ENCODE measurements around the gene L3MBTL3.
"Not testable (repeated sequence)": the region's sequence is repeated elsewhere in the genome, so short reads cannot be mapped to it uniquely, and the experiment has no call there.

The L3MBTL3 gene

DNA sequence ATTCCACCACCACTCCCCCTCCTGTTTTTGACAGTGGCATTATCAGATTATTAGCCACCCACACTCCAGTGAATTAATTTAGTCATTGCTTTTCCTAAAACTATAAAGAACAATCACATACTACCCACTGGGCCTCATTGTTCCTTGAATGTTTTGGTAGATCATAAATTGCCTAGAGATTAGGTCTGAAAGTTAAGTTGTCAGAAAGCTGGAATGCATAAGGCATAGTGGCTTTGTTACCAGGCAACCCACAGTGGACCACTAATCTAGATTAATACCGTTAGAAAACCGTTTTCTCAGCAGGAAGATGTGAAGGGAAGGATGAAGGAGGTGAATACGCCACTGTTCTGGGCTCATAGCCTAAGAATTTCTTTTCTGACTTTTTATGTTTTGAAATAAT is 128.7 kb downstream of the L3MBTL3 start:
- no peak for DNase-seq

DNA sequence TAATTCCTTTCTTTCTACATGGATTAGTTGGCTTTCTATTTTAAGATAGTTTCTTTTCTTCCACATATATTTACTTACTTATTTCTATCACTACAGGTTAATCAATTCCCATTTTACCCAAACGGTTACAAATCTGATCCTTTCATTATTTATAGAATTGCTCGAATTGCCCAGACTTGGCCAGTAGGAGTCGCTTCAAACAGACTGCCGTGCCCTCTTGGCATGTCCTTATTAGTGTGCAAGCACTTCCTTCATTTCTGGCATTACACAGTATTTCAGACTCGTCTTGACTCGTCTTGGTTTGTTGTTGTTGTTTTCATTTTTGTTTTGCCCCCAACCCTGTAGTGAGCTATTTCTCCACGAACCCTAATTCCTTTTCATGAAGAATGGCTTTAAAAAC is 129.8 kb downstream of the L3MBTL3 start:
- peak in 1 of 2 donors; percentile 28 for DNase-seq

DNA sequence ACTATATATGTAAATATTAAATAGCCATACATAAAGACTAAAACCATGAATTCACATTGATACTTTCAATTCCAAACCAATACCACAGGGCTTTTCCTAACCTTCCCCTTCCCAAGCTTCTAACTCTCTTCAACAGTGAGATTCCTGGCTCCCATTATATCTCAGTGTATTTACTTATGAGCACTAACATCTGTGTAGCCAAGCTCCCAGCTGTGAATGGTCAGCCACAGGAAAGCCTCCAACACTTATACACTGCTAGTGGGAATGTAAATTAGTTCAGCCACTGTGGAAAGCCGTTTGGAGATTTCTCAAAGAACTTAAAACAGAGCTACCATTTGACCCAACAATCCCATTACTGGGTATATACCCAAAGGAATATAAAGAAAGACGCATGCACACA is 130.6 kb downstream of the L3MBTL3 start:
- DNase-seq: not testable (repeated sequence)

DNA sequence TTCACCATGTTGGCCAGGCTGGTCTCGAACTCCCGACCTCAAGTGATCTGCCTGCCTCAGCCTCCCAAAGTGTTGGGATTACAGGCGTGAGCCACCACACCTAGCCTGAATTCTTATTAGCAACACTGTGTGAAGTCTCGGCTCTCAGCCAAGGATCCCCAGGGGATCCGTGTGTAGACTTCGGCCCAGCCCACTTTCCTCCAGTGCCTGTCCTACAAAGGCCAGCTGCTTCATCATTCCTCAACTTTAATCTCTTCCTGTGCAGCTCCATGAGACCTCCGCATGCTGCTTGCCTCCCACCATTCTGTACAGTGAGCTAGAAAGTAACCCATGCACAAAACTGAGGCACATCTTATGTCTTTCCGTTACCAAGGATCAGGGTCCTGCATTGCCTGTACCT is 132.5 kb downstream of the L3MBTL3 start:
- no peak for DNase-seq

DNA sequence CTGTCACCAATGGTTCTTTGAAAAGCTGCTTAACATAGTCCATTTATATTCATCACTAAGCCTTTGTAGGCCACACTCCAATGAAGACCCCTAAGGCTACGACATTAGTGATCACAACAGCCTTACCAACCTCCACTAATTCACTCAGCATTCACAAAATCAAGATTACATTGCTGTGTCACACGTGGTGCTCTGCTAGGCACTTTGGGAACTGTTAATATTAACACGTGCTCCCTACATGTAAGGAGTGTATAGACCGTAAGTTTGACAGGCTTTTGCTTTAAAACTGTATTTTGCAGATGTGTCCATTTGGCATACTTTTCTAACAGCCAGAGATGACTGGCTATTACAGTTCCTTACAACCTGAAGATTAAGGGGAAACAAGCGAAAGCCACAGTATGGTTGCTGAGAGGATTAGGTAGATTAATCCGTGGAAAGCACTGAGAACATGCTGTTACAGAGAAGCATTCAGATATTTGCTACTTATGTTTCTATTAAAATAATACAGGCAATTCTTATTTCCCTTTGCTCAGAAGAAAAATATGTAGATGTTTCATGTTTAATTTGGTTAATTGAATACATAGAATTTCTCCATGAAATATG is 134.6 kb downstream of the L3MBTL3 start:
- no peak for DNase-seq

DNA sequence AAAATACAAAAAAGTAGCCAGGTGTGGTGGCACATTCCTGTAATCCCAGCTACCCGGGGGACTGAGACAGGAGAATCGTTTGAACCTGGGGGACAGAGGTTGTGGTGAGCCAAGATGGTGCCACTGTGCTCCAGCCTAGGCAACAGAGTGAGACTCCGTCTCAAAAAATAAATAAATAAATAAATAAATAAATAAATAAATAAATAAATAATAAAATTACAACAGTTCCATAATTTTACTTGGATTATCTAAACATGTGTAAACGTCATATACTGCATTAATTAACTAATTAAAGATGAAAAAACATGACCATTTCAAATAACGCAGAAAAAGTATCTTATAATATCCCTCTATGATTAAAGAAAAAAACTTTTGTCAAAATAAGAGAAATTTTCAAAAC is 138.5 kb downstream of the L3MBTL3 start:
- DNase-seq: no peak

DNA sequence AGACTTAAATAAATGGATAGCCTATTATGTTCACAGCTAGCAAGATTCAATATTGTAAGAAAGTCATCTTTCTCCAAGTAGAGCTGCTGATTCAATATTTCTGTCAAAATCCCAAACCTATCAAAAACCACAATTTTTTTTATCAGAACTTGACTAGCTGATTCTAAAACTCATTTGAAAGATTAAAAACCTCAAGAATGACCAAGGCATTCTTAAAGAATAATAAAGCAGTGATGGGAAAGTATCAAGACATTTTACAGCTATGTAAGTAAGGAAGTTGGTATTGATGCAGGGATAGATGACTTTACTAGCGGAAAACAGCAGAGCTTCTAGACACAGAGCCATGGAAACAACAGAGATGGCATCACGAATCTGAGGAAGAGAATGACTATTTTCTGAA is 139.7 kb downstream of the L3MBTL3 start:
- no peak for DNase-seq

DNA sequence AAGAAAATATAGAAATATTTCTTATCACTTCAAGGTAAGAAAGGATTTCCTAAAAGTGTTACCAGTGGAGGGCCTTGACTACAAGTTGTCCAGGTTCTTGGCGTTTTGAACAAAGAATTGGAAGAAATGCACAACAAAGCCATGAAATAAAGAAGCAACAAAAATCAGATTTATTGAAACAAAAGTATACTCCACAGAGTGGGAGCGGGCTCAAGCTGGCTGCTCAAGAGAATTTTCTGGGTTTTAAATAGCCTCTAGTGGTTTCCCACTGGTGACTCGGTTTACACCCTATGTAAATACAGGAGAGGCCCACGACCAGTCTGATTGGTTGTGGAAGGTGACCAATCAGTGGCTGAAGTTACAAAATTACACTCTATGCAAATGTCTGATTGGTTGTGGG is 140.2 kb downstream of the L3MBTL3 start:
- no peak for DNase-seq

DNA sequence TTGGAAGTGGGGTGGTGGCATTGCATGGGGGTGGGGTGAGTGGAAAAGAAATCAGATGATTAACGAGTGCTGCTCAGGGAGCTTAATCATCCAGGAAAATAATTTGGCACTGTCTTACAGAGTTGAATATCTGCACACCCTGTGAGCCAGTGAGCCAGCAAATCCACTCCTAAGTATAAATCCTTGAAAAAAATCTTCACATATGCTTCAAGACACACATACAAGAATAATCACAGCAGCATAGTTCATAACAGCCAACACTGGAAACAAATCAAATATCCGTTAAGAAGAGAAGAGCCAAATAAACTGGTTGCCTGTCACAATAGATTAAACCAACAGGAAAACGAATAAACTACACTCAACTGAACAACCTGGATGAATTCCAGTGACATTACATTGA is 141.6 kb downstream of the L3MBTL3 start:
- no peak for DNase-seq

DNA sequence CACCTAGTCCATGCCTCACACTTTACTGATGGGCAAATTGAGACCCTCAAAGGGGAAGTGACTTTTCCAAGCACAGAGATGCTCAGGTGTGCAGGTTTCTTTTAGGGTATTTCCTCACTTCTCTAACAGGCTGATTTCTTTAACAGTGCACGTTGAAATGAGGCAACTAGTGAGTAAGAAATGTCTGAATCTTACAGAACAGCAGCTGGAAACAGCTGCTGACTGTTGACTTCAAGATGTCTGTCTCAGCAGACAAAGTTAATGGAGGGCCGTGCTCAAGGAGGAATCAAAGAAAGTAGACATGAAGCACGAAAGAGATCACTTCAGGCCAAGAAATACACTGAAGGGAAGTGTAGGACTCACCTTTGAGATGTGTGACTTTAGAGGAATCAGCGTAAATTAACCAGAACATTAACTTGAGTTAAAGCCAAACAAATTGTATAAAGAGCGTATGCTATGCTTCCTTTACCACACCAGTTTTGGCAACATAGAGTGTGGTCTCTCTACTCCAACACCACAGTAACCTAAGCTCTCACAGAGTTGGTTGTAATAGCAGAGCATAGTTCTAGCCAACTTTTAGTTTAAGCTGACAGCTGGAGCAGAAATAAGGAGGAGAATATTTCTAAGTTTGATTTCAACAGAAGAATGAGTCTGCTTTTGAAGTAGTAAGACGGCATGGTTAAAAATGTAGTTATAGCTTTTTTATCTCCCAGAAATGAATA is 143.5 kb downstream of the L3MBTL3 start:
- DNase-seq: no peak

DNA sequence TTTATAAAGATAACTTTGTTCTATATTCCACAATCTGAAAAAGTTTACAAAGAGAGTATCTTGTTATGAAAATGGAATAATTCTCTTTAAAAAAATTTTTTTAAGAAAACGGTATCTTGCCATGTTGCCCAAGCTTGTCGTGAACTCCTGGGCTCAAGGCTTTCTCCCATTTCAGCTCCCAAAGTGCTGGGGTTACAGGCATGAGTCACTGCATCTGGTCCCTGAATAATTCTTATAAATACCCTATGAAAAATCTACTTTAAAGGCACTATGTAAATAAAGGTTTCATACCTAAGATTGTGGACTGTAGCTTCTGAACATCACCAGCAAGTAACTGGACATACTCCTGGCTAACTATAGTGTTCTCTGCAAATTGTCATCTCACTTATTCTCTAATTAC is 144.0 kb downstream of the L3MBTL3 start:
- no peak for DNase-seq

DNA sequence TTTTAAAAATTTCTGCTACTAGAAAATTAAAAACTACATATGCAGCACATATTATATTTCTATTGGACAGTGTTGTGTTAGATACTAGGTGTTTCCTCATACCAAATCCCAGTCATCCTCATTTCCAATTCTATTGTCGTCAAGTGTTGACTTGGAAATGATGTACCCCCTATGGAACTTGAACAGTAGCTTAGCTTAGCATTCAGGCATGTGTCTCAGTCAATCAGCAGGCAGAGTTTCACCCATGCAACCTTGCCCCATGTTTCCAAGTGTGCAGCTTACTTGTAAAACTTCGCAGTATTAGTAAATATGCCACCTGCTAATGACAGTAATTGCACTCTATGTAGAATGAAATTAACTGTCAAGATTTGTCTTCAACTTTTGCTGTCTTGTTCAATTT is 144.9 kb downstream of the L3MBTL3 start:
- no peak for DNase-seq

DNA sequence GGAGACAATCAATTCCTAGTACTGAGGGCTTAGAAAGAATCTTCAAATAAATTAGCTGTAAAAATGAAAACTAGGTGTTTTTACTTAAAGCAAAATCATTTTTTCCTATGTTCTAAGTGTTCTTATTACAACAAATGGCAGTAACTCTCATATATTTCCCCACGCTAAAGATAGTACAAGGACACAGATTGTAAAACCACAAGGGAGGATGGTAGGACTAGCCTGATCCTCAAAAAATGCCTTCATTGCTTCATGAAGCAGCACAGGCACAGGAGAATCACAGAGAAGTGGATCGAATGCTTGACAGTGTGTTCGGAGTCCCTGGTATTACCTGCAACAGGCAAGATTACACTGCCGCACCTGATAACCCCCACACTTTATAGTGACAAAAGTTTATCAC is 145.9 kb downstream of the L3MBTL3 start:
- no peak for DNase-seq

DNA sequence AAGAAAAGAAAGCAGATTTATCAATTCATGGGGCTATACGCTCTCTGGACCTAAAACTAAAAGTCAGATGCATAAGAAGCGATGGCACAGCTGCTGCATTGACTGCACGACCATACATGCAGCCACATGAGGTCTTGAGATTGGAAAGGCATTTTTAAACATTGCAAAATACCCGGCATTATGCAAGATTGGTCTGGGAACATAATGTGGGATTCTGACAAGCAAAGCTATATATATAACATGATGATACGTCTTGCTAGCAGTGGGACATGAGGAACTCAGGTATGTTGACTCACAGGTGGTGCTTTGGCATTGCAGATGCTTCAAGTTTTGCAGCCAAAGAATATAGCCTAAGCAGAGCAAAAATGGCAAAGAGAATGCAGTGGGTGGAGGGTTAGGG is 149.3 kb downstream of the L3MBTL3 start:
- DNase-seq: no peak

DNA sequence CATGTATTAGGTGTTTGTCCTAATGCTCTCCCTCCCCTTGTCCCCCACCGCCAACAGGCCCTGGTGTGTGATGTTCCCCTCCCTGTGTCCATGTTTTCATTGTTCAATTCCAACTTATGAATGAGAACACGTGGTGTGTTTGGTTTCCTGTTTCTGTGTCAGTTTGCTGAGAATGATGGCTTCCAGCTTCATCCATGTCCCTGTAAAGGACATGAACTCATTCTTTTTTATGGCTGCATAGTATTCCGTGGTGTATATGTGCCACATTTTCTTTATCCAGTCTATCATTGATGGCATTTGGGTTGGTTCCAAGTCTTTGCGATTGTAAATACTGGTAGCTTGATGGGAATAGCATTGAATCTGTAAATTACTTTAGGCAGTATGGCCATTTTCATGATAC is 151.8 kb downstream of the L3MBTL3 start:
- DNase-seq: not testable (repeated sequence)

DNA sequence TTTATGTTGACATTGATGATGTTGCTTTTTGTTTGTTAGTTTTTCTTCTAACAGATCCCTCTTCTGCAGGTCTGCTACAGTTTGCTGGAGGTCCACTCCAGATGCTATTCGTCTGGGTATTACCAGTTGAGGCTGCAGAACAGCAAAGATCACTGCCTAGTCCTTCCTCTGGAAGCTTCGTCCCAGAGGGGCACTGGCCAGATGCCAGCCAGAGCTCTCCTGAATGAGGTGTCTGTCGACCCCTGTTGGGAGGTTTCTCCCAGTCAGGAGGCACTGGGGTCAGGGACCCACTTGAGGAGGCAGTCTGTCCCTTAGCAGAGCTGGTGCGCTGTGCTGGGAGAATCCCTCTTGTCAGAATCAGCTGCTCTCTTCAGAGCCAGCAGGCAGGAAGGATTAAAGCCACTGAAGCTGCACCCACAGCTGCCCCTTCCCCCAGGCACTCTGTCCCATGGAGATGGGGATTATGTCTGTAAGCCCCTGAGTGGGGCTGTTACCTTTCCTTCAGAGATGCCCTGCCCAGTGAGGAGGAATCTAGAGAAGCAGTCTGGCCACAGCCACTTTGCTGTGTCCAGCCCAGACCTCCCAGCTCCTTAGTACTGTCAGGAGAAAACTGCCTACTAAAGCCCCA is 155.1 kb downstream of the L3MBTL3 start:
- DNase-seq: not testable (repeated sequence)

DNA sequence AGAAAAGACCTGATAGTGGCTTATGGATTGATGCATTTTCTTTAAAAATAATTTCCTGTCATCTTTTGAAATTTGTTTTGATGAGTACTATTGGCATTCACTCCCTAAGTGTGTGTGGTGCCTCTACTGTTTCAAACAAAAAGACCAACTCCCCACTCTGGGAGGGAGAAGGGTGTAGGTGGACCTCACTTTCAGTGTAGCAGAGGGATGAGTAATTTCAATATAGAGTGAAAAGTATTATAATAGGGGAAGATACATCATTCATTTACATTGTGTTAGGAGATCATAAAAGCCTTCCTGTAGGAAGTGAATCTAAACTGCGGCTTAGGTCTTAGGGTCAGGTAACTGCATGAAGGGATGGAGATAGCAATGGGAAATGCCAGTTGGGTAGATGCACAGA is 158.0 kb downstream of the L3MBTL3 start:
- DNase-seq: no peak

DNA sequence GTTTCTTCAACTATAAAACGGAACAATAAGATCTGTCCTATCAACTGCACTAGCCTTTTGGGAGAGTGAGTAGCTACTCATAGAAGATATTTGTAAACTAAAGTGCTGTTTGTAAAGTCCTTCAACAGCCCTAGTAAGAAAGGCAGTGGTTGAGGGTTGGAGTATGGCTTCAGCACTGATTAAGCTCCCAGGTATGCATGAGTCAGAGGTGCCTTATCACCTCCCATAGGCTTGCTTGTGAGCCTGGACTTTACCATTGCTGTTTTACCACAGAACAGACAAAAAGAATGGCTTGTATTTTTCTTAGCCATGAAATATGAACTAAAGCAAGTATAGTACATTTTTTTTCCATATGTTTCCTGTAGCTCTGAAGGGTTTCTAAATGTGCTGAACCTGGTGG is 160.3 kb downstream of the L3MBTL3 start:
- no peak for DNase-seq

DNA sequence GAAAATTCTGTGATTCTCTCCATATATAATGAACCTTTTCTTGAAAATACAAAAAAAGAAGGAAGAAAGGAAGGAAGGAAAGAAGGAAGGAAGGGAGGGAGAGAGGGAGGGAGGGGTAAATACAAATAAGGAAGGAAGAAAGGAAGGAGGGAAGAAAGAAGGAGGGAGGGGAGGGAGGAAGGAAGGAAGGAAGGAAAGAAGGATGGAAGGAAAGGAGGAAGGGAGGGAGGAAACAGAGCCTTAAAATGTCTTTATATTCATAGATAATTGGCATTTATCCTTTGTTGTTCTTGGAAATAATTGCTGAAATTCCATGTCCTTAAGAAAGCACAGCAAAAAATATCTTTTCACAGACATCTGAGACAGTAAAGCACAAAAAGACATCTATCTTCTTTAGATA is 164.1 kb downstream of the L3MBTL3 start:
- no peak for DNase-seq

DNA sequence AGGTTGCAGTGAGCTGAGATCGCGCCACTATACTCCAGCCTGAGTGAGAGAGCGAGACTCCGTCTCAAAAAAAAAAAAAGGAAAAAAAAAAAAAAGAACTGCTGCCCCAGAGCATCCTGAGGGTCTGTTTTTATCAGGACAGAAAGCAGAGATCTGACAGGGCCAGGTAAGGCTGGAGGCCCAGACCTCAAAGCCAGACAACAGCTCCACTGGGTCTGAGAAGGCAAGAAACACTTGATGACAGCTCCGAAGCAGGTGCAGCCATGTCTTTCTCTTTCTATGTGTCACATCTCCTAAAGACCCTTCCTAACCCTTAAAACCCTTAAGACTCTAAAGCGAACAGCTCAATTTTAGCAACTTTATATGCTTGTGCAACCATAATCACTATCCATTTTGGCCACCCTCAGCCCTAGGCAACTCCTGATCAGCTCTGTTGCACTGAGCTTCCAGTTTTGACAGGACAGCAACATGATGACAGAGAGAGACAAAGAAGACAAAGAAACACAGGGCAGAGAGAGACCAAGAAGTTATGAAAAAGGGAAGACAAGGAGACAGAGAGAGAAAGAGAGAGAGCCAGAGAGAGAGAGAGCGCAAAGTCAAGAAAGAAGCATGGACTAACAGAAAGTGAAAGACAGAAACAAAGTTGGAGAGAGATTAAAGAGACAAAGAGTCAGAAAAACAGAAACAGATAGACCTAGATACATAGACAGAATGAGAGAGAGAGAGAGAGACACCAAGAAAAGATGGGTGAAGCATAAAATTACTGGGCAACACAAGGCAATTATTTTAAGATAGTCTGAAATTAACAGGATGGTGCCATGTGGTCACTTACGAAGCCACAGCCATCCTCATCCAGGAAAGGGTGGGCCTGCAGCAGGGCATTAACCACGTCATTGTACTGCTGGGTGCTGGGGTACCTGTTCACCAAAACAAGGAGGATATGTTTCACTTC is 165.2 kb downstream of the L3MBTL3 start:
- peak; percentile 36 to 60 for DNase-seq

DNA sequence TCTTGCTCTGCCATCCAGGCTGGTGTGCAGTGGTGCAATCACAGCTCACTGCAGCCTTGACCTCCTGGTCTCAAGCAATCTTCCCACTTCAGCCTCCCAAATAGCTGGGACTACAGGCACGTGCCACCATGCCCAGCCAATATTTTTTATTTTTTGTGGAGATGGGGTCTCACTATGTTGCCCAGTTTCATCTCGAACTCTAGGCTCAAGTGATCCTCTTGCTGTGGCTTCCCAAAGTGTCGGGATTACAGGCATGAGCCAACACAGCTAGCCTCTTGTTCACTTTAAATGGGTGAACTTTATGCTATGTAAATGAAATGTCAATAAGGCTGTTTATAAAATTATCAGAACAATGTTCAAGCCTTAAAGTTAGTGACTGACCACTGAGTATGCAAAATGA is 167.3 kb downstream of the L3MBTL3 start:
- DNase-seq: no peak

DNA sequence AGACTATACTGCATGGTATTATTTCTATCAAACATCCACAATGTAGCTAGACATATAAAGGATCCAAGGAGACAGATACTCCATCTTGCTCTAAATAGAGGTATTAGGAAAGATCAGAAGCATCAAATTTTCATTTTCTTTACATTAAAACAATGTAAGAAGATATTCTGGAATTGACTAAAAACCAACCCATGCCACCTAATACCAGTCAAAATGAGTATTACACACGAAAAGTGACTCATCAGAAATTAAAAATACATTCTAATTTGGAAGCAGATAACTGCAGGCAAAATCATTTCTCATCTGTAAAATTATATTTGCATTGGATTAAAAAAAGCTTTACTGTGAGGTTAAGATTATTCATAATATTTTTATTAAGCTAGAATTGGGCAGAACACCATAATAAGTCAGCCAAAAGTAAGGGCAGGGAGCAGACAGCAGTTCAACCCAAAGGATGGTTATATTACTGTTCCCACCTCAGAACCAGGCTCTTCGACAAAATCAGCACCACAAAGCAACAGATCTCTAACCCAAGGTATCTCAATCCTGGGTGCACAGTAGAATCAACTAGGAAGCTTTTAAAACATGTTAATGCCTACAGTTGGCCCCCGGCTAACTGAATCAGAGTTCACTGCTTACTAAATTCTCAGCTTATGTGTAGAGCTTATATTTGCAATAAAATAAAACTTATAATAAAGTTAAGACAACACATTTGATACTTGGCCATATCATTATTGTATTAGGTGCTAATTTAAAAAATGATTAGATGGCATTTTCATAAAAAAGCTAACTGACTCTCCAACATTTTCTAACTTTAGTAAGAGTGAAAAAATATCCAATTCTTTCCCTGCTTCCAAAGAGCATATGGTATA is 169.2 kb downstream of the L3MBTL3 start:
- DNase-seq: no peak

Data from CD4-positive, alpha-beta T cell treated with Interleukin-1 beta for 1 hour (primary cell).